Upper lobe of right lung (tissue), 1 donor: Measurements from ENCODE around the gene DLX2. TPM values are rescaled to one million over a fixed set of nuclear protein-coding genes. Genes with fewer than 3 reads are reported as not detected.
A peak's percentile ranks its signal among the peaks of the same experiment; 100 is the strongest.
"Not testable (repeated sequence)": the region's sequence is repeated elsewhere in the genome, so short reads cannot be mapped to it uniquely, and the experiment has no call there.

ENCODE experiments used
- ATAC-seq: fragments of 200-7000 bp; cut with Tn5 transposase; one replicate; pipeline ENCODE4 v1.9.1; 2020; ENCODE audit warnings: mild to moderate bottlenecking, moderate library complexity
- DNase-seq: peaks from one replicate; pipeline ENCODE4 v3.0.0-alpha.2; 2020
- H3K27ac ChIP-seq: fragments of 200-600 bp; one replicate; pipeline ENCODE4 v1.8.0; 2022
- H3K27me3 ChIP-seq: fragments of 200-600 bp; one replicate; pipeline ENCODE4 v1.8.0; 2022; ENCODE audit warnings: mild to moderate bottlenecking
- H3K36me3 ChIP-seq: fragments of 200-600 bp; one replicate; pipeline ENCODE4 v1.8.0; 2022
- H3K4me1 ChIP-seq: fragments of 200-600 bp; one replicate; pipeline ENCODE4 v1.8.0; 2022
- H3K4me3 ChIP-seq: fragments of 200-600 bp; one replicate; pipeline ENCODE4 v1.8.0; 2022; ENCODE audit warnings: mild to moderate bottlenecking
- H3K9me3 ChIP-seq: fragments of 200-600 bp; one replicate; pipeline ENCODE4 v1.8.0; 2022
- CTCF ChIP-seq: fragments of 200-600 bp; IDR thresholded peaks from one replicate; pipeline ENCODE4 v1.8.0; 2022; ENCODE audit warnings: antibody characterized with exemption
- intact Hi-C: fragments of 100-400 bp; cut with DNase I; formaldehyde crosslinking; loops from one replicate; pipeline ENCODE4 v1.11.0; 2022
- long read RNA-seq: library from polyadenylated mRNA; unstranded; transcript quantifications from one replicate; pipeline ENCODE4 v2.0.0, GENCODE V29; 2021
- total RNA-seq: library from RNA; stranded (reverse); fragmentation: NEBNext Ultra II Directional; extraction: Animal tissue kit (Norgen Biotek cat#: 25700); gene quantifications from one replicate; pipeline ENCODE4 v1.2.1, GENCODE V29; 2021
- donor health status: DM: no; HTN: yes; CAD: no; lungs with severe emphysema.

DLX2 gene
- total RNA-seq: not detected
- long read RNA-seq: 0 reads

- intact Hi-C loops: no loop called here
- ATAC-seq: peak; percentile 68
- H3K36me3 ChIP-seq: no peaks in the 10 kb centered on the region
- no peak within 1 kb of the TSS for H3K27ac ChIP-seq
- no peak for TF ChIP-seq CTCF
- H3K27me3 ChIP-seq: peaks cover 100% of the 10 kb centered on the region
- H3K4me1 ChIP-seq: peaks cover 48% of the 10 kb centered on the region
- peak within 1 kb of the TSS; percentile 54 for H3K4me3 ChIP-seq
- peak; percentile 86 for DNase-seq
- no peaks in the 10 kb centered on the region for H3K9me3 ChIP-seq
Observed at GRCh38 chr2:172102391-172103359, at the start of gene DLX2. Gene DLX2 (minus strand): TSS chr2:172102900. CDS start chr2:172102538, 362 bp downstream.

- TF ChIP-seq CTCF: no peak
- H3K36me3 ChIP-seq: no peaks in the 10 kb centered on the region
- H3K27me3 ChIP-seq: peaks cover 8% of the 10 kb centered on the region
- DNase-seq (no peak), ATAC-seq (no peak)
- intact Hi-C loops: no loop called here
- H3K4me3 ChIP-seq: no peak overlapping the region
- H3K4me1 ChIP-seq: no peaks in the 10 kb centered on the region
- H3K9me3 ChIP-seq: no peaks in the 10 kb centered on the region
- no peak overlapping the region for H3K27ac ChIP-seq
Observed at GRCh38 chr2:172147944-172148650, 45.4 kb upstream of the DLX2 start.

- TF ChIP-seq CTCF: no peak
- DNase-seq (no peak), ATAC-seq (no peak)
- no peak overlapping the region for H3K27ac ChIP-seq
- H3K27me3 ChIP-seq: peaks cover 4% of the 10 kb centered on the region
- H3K4me1 ChIP-seq: no peaks in the 10 kb centered on the region
- no peak overlapping the region for H3K4me3 ChIP-seq
- H3K9me3 ChIP-seq: no peaks in the 10 kb centered on the region
- H3K36me3 ChIP-seq: no peaks in the 10 kb centered on the region
- intact Hi-C loops: no loop called here
Observed at GRCh38 chr2:172143817-172144216, 41.1 kb upstream of the DLX2 start.

GRCh38 chr2:172138727-172139126 is 36.0 kb upstream of the DLX2 start:
- H3K4me3 ChIP-seq, H3K27ac ChIP-seq, DNase-seq, H3K4me1 ChIP-seq, intact Hi-C loops, H3K9me3 ChIP-seq, H3K36me3 ChIP-seq, ATAC-seq: not testable (repeated sequence)
- H3K27me3 ChIP-seq: peaks cover 11% of the 10 kb centered on the region

DNA sequence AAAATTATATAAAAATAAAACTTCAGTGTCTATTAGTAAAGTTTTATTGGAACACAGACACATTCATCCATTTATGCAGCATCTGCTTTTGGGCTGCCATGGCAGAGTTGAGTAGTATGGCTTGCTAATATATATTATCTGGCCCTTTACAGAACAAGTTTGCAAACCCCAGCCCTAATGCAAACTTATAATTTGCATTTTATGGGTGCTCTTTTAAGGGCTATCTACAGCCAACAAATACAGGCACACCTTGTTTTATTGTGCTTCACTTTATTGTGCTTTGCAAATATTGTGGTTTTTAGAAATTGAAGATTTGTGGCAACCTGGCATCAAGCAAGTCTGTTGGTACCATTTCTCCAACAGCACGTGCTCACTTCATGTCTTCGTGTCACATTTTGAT is 35.2 kb upstream of the DLX2 start:
- no peaks in the 10 kb centered on the region for H3K4me1 ChIP-seq
- no peaks in the 10 kb centered on the region for H3K36me3 ChIP-seq
- H3K4me3 ChIP-seq: no peak overlapping the region
- no peak for ATAC-seq
- DNase-seq: no peak
- intact Hi-C loops: no loop called here
- H3K27me3 ChIP-seq: peaks cover 11% of the 10 kb centered on the region
- TF ChIP-seq CTCF: no peak
- no peak overlapping the region for H3K27ac ChIP-seq
- no peaks in the 10 kb centered on the region for H3K9me3 ChIP-seq

- Histone ChIP-seq H3K27me3 (peaks cover 11% of the 10 kb centered on the region), H3K36me3 (no peaks in the 10 kb centered on the region), H3K4me3 (no peak overlapping the region), H3K9me3 (no peaks in the 10 kb centered on the region), H3K4me1 (no peaks in the 10 kb centered on the region), H3K27ac (no peak overlapping the region)
- no peak for TF ChIP-seq CTCF
- DNase-seq (no peak), ATAC-seq (no peak)
- intact Hi-C loops: no loop called here
Observed at GRCh38 chr2:172137109-172137508, 34.4 kb upstream of the DLX2 start.
